ENCODE measurements around the gene MTARC2.

The MTARC2 gene

DNA sequence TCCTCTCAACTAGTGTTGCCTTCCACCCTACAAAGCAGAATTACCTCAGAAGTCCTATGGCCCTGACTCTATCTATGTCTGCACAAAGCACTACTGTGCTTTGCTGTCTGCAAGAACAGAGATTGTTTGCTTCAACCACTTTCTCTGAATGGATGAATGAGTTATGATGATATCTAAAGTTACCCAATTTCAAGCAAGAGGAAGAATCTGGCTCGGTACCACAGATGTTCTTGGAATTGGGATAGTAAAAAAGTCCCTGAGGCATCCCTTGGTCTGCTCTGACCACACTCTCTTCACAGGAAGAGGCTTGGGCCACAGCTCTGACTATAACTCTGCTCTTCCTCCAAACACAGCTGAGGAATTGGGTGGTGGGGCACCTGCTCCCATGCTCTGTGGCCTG is 69.8 kb downstream of the MTARC2 start:
- H3K18ac ChIP-seq (ENCODE audit: low read depth in 1 of 2, low read length in 2 of 2): peak overlapping the region; percentile 79 to 81
- H3K4me1 ChIP-seq (ENCODE audit: control insufficient read depth, insufficient read depth, low read depth, low read length): peaks cover 4% of the 10 kb centered on the region
- no peak overlapping the region for H3K9ac ChIP-seq (ENCODE audit: low read length)
- no peak overlapping the region for H3K4me2 ChIP-seq (ENCODE audit: low read length, poor library complexity, severe bottlenecking)
- H3K36me3 ChIP-seq (ENCODE audit: control insufficient read depth in 1 of 2, insufficient read depth in 2 of 2, low read depth in 1 of 2, low read length in 2 of 2): no peaks in the 10 kb centered on the region
- H2AK5ac ChIP-seq (ENCODE audit: low read length, severe bottlenecking): peak overlapping the region; percentile 41
- H3K4ac ChIP-seq (ENCODE audit: low read depth in 1 of 2, low read length in 2 of 2): peak overlapping the region; percentile 41 to 98
- peak overlapping the region; percentile 12 for H4K8ac ChIP-seq (ENCODE audit: low read length)
- H3K23ac ChIP-seq (ENCODE audit: low read length in 2 of 2): no peak overlapping the region
- H3K27ac ChIP-seq (ENCODE audit: low read length, poor library complexity, severe bottlenecking): no peak overlapping the region
- 29% methylated on average over 1 of the region's 1 CpG for WGBS
- H3K14ac ChIP-seq (ENCODE audit: low read length in 2 of 2): no peak overlapping the region
- H2BK15ac ChIP-seq (ENCODE audit: low read depth, poor library complexity, severe bottlenecking): no peak overlapping the region
- H4K91ac ChIP-seq (ENCODE audit: low read length): no peak overlapping the region
- H2AFZ ChIP-seq (ENCODE audit: low read depth, low read length): no peak overlapping the region
- no peaks in the 10 kb centered on the region for H3K79me1 ChIP-seq (replicated peaks; ENCODE audit: low read length, poor library complexity, severe bottlenecking)
- peak overlapping the region; percentile 84 to 96 for H2BK12ac ChIP-seq (ENCODE audit: low read length in 2 of 2)
- no peaks in the 10 kb centered on the region for H3K9me3 ChIP-seq (ENCODE audit: control insufficient read depth, low read length)
- H3K4me3 ChIP-seq (ENCODE audit: insufficient read depth in 1 of 2, low read depth in 1 of 2, low read length in 2 of 2): no peak overlapping the region
- H2BK120ac ChIP-seq (ENCODE audit: low read depth, low read length): peak overlapping the region; percentile 88
- DNase-seq: peak; percentile 85
- peaks cover 0 to 6% of the 10 kb centered on the region in 2 experiments for H3K27me3 ChIP-seq (ENCODE audit: control insufficient read depth in 1 of 2, insufficient read depth in 1 of 2, low read length in 2 of 2)
- no peak overlapping the region for H2BK5ac ChIP-seq (ENCODE audit: low read depth, low read length, poor library complexity, severe bottlenecking)

DNA sequence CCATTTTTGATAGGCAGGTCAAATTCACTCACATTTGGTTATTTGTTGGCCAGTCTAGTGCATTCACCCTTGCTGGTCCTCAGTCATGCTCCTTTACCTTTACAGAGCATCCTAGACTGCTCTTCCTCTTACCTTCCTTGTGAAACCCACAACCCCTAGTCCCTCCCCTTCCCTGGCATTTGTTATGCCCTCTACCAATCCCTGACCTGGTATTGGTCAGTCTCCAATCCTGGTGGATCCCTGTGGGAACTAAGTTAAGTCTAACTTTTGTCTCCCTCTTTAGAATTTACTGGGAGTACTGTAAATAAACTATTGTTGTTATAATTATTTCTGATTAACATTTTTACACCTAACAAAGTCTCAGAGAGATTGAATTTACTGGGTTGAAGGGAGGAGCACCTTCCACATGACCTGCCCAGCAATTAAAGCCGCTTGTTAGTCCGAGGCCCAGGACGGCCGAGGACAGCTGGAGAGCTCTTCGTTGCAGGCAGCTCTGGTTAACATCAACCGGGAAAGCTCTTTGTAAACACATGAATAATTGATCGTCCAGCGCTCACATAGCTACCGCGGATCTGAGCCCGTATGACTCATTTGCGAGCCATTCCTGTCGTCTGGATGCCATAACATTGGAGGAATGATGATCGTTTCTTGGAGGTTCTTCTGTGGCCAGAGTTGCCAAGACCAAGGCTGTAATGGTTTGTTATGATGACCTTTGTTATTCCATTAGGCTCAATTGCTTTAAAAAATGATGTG is 70.5 kb downstream of the MTARC2 start:
- no peak overlapping the region for H3K23ac ChIP-seq (ENCODE audit: low read length in 2 of 2)
- no peak overlapping the region for H2BK15ac ChIP-seq (ENCODE audit: low read depth, poor library complexity, severe bottlenecking)
- peak overlapping the region; percentile 84 to 96 for H2BK12ac ChIP-seq (ENCODE audit: low read length in 2 of 2)
- peaks cover 5% of the 10 kb centered on the region for H3K4me1 ChIP-seq (ENCODE audit: control insufficient read depth, insufficient read depth, low read depth, low read length)
- H3K9me3 ChIP-seq (ENCODE audit: control insufficient read depth, low read length): no peaks in the 10 kb centered on the region
- H3K18ac ChIP-seq (ENCODE audit: low read depth in 1 of 2, low read length in 2 of 2): peak overlapping the region; percentile 26 to 85
- H3K27me3 ChIP-seq (ENCODE audit: control insufficient read depth in 1 of 2, insufficient read depth in 1 of 2, low read length in 2 of 2): peaks cover 0 to 11% of the 10 kb centered on the region in 2 experiments
- no peaks in the 10 kb centered on the region for H3K36me3 ChIP-seq (ENCODE audit: control insufficient read depth in 1 of 2, insufficient read depth in 2 of 2, low read depth in 1 of 2, low read length in 2 of 2)
- H2BK5ac ChIP-seq (ENCODE audit: low read depth, low read length, poor library complexity, severe bottlenecking): no peak overlapping the region
- H2BK120ac ChIP-seq (ENCODE audit: low read depth, low read length): peak overlapping the region; percentile 88
- no peaks in the 10 kb centered on the region for H3K79me1 ChIP-seq (replicated peaks; ENCODE audit: low read length, poor library complexity, severe bottlenecking)
- H3K4ac ChIP-seq (ENCODE audit: low read depth in 1 of 2, low read length in 2 of 2): peak overlapping the region; percentile 41 to 98
- no peak overlapping the region for H4K8ac ChIP-seq (ENCODE audit: low read length)
- under 1% methylated on average over 14 of the region's 14 CpGs for WGBS
- H3K4me2 ChIP-seq (ENCODE audit: low read length, poor library complexity, severe bottlenecking): no peak overlapping the region
- peak; percentile 99 for DNase-seq
- H2AK5ac ChIP-seq (ENCODE audit: low read length, severe bottlenecking): no peak overlapping the region
- peak overlapping the region; percentile 30 for H3K27ac ChIP-seq (ENCODE audit: low read length, poor library complexity, severe bottlenecking)
- no peak overlapping the region for H2AFZ ChIP-seq (ENCODE audit: low read depth, low read length)
- no peak overlapping the region for H3K14ac ChIP-seq (ENCODE audit: low read length in 2 of 2)
- peak overlapping the region; percentile 87 for H4K91ac ChIP-seq (ENCODE audit: low read length)
- H3K9ac ChIP-seq (ENCODE audit: low read length): peak overlapping the region; percentile 4
- H3K4me3 ChIP-seq (ENCODE audit: insufficient read depth in 1 of 2, low read depth in 1 of 2, low read length in 2 of 2): no peak overlapping the region

DNA sequence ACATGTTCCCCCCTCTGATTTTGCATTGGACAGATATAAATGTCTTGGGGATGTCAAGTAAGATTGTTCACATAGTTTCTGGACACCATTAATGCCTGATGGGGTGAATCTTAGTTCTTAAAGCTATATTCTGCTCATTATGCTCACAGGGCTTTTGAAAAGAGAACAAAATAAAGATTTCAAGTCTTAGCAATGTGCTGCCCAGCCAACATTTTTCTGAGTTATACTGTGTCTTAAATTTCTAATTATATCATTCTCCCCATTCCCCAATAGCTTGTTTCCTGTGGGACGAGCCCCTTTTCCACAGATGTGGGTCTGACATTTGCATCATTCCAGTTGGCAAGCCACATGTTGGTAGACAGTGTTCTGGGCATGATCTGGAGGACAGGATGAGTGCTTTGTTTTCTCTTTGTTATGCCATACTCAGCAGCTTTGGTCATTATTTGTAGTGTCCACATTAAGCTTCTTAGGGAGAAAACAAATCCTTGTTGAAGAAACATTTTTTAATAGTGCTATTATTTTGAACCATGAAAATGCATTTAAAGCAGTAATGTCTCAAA is 71.4 kb downstream of the MTARC2 start:
- H4K91ac ChIP-seq (ENCODE audit: low read length): no peak overlapping the region
- no peak overlapping the region for H3K14ac ChIP-seq (ENCODE audit: low read length in 2 of 2)
- no peak overlapping the region for H2BK120ac ChIP-seq (ENCODE audit: low read depth, low read length)
- no peaks in the 10 kb centered on the region for H3K79me1 ChIP-seq (replicated peaks; ENCODE audit: low read length, poor library complexity, severe bottlenecking)
- no peak overlapping the region for H3K4me3 ChIP-seq (ENCODE audit: insufficient read depth in 1 of 2, low read depth in 1 of 2, low read length in 2 of 2)
- H3K9ac ChIP-seq (ENCODE audit: low read length): no peak overlapping the region
- H3K27me3 ChIP-seq (ENCODE audit: control insufficient read depth in 1 of 2, insufficient read depth in 1 of 2, low read length in 2 of 2): peaks cover 0 to 10% of the 10 kb centered on the region in 2 experiments
- no peak overlapping the region for H2BK5ac ChIP-seq (ENCODE audit: low read depth, low read length, poor library complexity, severe bottlenecking)
- H2BK15ac ChIP-seq (ENCODE audit: low read depth, poor library complexity, severe bottlenecking): no peak overlapping the region
- no peak overlapping the region for H2AK5ac ChIP-seq (ENCODE audit: low read length, severe bottlenecking)
- peak overlapping the region; percentile 65 to 94 for H2BK12ac ChIP-seq (ENCODE audit: low read length in 2 of 2)
- DNase-seq: peak; percentile 68
- H2AFZ ChIP-seq (ENCODE audit: low read depth, low read length): no peak overlapping the region
- WGBS: 8% methylated on average over 1 of the region's 1 CpG
- no peaks in the 10 kb centered on the region for H3K9me3 ChIP-seq (ENCODE audit: control insufficient read depth, low read length)
- peak overlapping the region; percentile 7 for H3K27ac ChIP-seq (ENCODE audit: low read length, poor library complexity, severe bottlenecking)
- peak overlapping the region; percentile 62 to 90 for H3K18ac ChIP-seq (ENCODE audit: low read depth in 1 of 2, low read length in 2 of 2)
- H3K4me1 ChIP-seq (ENCODE audit: control insufficient read depth, insufficient read depth, low read depth, low read length): peaks cover 8% of the 10 kb centered on the region
- peak overlapping the region; percentile 33 for H4K8ac ChIP-seq (ENCODE audit: low read length)
- H3K23ac ChIP-seq (ENCODE audit: low read length in 2 of 2): no peak overlapping the region
- H3K4ac ChIP-seq (ENCODE audit: low read depth in 1 of 2, low read length in 2 of 2): peak overlapping the region in 1 of 2 experiments; percentile 42
- H3K4me2 ChIP-seq (ENCODE audit: low read length, poor library complexity, severe bottlenecking): no peak overlapping the region
- H3K36me3 ChIP-seq (ENCODE audit: control insufficient read depth in 1 of 2, insufficient read depth in 2 of 2, low read depth in 1 of 2, low read length in 2 of 2): no peaks in the 10 kb centered on the region

Measured in mesenchymal stem cell (in vitro differentiated cells and primary cell).